Stimulated activated CD4-positive, alpha-beta T cell treated with anti-CD3 and anti-CD28 coated beads, Interleukin-12 subunit alpha, Interleukin-12 subunit beta, amount 100 ng/mL, for 4 hours (primary cell): ENCODE measurements around the gene CLSTN1.
"Not testable (repeated sequence)": the region's sequence is repeated elsewhere in the genome, so short reads cannot be mapped to it uniquely, and the experiment has no call there.

ENCODE experiments used
- DNase-seq: peaks from one replicate; pipeline ENCODE4 v3.0.0-alpha.2; 2020

CLSTN1 gene

DNA sequence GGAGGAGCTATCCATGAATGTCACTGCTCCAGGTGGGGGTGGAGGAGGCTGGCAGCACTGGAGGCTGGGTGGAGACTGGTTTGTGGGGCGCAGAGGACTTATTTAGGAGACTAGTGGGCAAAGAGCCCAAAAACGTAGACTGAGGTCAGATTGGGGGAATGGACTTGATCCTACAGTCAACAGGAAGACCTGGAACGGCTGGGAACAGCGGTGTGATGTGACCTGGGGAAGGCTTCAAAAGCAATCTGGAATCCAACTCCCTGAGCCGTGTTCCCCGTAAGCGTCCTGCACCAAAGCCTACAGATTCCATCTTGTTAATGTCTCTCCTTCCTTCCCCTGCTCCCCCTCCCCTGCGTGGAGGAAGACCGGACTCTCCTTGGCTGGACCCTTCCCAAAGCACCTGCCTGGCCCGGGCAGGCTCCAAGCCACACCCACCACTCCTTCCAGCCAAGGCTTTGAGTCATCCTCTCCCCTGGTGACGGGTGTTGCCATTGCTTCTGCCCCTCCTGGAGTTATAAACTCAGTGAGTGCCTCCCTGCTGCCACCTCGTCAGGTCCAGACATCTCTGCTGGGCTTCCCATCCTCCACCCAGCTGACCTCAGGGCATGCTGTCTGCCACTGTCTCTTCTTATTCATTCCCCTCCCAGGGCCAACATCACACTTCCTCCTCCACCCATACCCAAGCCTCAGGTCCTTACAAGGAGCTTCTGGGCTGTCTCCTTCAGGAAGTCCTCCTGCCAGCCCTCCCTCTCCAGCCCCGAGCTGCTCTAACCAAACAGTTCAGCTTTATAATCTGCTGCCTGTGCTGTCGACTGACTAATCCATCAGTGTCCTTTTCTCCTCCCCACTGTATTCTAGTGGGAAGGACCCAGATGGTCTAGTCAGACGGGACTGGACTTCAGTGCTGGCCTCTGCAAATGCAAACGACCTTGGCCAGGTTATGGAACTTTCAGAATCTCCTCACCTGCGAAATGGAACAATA lies 1.6 kb upstream of the CLSTN1 start:
- DNase-seq = peak; percentile 18

DNA sequence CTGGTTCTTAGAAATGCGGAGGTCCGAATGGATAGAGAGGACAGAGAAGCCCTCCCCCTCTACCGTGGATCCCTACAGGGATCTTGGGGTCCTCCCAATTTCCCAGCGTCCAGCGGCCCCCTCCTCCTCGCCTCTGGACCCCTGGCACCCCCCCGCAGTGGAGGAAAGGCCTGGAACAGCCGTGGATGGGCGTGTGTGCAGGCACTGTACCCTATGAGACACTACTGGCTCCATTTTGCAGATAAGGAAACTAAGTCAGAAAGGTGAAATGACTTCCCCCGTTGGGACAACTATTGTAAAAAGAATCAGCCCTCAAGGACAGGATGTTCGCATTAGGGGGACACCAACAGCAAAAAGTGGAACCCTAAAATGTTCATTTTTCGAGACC lies 931 bp upstream of the CLSTN1 start:
- no peak for DNase-seq

DNA sequence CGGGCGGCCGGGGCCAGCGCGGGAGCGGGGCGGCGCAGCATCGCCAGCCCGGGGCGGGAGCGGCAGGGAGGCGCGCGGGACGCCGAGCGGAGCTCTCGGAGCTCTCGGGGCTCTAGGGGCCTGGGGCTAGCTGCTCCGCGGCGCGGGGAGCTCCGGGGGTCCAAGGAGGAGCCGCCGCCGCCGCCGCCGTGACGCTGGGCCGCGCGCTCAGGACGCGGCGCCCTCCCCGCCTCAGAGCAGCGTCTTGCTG lies 147 bp downstream of the CLSTN1 start:
- DNase-seq = no peak

DNA sequence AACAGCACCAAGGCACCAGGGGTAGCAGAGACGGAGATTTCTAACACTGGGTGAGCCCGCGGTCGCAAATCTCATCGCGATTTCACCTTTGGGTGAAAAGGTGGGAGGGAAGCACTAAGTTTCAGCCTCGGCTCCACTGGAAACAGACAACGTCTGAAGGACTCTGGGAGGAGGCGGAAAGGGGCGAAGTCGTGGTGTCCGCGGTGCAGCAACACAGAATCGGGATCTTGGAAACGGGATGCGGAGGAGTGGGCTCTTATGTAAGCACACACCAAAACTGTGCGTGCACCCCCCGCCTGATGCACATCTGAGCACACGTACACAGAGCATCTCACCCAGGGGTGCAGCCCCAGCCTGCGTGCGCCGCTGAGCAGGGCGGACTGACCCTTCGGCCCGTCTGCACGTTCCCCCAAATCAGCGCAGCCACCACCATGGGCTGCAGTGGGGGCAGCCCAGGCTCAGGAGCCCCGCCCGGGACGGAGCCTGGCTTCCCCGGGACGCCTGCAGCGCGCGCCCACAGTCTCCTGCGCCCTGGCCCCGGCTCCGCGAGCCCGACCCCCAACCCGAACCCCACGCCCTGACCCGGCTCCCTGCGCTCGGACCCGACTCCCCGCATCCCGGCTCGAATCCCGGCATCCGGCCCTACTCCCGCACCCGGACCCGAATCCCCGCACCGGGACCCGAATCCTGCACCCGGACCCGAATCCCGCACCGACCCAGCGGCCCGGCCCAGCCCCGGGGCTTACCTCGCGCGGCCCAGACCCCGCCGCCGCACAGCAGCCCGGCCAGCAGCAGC lies 670 bp downstream of the CLSTN1 start:
- DNase-seq = peak; percentile 22

DNA sequence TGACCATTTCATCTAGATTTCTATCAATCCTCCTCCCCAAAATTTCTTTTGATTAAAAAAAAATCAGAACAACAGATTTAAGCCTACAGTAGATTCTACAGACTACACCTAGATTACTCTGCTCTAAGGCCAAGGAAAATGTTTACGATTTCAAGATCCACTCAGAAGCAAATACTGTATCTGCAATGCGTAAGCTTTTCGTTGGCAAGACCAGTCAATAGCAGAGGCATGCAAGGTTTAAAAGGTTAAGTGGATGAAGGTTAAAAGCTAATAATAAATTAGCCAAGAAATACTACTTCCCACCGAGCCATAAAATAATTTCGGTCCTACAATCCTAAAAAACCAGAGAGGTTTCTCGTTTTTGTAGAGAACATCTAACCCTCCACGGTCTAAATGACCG lies 1.3 kb downstream of the CLSTN1 start:
- no peak for DNase-seq

DNA sequence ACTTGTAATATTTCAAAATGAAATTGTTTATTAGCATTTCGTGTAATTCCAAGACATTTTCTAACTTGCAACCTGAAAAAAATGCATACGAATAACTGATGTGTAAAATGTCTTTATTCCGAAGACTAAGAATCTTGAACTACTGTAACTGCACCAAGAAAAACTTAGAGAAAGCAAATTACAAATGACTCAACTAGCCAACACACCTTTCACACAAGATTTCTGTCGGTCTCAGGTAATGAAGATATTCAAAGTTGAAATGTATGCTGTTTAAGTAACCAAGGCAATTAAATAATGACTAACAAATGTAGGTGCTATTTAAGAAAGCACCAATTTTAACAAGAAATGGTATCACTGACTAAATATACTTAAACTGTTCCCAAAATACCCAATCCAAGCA lies 2.1 kb downstream of the CLSTN1 start:
- DNase-seq = no peak

DNA sequence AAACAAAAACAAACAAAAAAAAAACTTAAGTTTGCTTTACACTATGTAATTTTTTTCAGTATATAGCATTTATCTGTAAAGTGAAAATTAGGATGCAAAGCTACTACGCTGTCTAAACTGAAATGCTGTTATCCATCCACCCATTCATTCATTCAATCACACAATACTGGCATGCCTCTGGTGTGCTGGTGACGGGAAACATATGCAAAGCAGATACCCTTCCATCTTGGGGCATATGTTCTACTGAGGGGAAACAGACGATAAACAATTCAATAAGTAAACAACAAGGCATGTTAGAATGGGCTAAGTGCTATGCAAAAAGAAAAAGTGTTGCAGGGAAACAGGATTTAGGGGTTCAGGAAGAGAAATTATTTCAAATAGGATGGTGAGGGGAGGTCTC lies 3.2 kb downstream of the CLSTN1 start:
- no peak for DNase-seq

DNA sequence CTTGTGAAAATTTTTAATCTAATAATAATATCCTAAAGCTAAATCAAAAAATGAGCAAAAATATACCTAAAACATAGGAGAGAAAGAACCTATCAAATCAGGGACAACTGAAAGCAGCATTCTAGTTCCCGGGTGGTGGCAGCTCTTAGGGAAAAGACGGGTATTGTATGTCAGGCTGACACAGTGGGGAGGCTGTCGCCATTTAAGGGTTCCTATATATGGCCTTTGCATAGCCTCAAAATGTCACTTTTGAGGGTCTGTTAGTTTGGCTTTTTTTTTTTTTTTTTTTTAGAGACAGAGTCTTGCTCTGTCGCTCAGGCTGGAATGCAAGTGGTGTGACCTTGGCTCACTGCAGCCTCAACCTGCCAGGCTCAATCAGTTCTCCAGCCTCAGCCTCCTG lies 6.0 kb downstream of the CLSTN1 start:
- no peak for DNase-seq

DNA sequence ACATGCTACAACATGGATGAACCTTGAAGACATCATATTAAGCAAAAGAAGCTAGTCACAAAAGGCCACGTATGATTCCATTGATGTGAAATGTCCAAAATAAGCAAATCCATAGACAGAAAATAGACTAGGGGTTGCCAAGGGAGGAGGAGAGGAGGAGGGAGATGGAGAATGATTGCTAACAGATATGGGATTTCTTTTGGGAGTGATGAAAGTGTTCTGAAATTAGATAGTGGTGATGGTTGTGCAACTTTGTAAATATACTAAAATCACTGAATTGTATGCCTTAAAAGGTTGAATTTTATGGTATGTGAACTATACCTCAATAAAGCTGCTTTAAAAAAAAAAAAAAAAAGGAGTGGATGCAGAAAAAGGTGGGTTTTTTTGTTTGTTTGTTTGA lies 7.6 kb downstream of the CLSTN1 start:
- no peak for DNase-seq

DNA sequence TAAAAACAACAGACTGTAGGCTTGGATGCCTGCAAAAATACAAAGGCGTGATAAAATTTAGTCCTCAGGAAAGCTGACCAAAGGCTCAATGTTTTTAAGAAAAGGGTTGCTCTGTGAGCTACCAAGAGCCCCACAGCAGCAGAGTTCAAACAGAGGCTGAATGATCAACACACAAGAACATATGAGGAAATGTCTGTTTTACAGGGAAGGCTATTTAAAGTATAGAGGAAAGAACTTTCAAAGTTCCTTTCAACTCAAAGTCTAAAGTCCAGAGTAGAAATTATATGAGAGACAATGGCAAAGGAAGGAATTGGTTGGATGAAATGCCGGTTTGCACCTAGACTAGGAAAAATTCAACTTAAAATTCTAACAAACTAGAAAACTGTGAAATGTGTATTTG lies 8.6 kb downstream of the CLSTN1 start:
- no peak for DNase-seq

DNA sequence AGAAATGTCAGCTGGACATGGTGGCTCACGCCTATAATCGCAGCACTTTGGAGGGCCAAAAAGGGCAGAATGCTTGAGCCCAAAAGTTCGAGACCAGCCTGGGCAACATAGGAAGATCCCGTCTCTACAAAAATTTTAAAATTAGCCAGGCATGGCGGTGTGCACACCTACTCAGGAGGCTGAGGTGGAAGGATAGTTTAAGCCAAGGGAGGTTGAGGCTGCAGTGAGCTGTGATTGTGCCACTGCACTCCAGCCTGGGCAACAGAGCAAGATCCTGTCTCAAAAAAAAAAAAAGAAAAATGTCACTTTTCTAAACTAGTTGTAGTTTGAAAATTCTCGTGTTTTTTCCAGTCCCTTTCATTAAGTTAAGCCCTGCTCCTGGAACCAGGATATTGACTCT lies 9.1 kb downstream of the CLSTN1 start:
- DNase-seq = no peak

DNA sequence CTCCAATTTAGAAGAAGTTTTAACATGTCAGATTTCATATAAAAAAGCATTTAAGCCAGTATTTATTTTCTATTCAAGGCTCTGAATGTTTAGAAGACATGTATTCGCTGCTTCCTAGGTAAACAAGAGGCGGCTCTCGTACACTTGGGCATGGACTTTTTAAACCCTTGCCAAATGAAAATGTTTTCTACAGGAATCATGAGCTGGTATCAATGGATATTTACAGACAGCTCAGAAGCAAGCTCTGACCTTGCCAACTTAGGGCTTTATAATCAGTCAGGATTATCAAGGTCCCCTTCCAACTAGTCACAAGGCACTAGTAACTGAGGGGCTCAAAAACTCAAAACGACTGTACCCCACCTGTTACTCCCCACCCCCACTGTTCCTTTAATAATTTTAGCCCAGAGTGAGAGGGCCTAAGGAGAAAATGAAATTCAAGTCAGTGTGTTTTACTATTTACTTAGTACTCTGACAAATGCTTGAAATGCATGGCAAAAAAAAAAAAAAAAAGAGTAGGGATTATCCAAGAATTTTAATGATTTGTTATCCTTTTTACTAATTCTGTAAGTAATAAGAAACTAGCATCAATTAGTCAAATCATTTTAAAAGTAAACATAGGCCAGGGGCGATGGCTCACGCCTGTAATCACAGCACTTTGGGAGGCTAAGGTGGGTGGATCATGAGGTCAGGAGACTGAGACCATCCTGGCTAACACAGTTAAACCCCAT lies 12.4 kb downstream of the CLSTN1 start:
- no peak for DNase-seq

DNA sequence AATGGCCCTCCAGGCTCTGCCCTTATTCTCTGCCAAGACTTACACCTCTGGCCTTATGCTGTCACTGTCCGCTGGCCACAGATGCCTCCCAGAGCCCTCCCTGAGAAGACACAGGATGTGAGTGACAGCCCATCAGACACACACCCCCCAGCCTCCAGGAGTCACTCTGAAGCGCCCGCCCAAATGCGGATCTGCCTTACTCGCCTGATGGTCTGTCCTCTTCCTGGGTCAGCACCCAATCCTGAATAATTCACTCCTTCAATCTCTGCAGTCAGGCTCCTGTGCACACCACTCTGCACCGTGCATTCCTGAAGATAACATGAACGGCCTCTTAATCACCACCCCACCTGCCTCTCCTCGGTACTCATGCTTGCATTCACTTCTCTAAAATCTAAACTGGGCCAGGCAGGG lies 14.7 kb downstream of the CLSTN1 start:
- DNase-seq = no peak

DNA sequence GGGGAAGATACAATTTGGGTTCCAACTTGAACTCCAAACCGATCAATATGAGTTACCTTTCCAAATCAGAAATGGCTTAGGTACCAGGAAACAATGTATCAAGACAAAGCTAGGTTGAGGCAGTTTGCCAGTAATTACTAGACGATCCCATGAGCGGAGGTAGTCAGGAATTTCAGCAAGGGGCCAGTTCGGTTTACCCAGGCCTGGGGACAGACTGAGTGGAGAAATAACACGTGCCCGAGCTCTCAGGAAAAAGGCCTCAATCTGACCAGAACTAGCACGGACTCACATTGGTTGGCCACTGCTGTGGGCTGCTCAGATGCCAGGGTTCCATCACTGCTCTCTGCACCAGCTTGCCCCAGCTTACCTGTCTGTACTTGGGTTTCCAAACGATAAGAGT lies 15.3 kb downstream of the CLSTN1 start:
- DNase-seq = no peak

DNA sequence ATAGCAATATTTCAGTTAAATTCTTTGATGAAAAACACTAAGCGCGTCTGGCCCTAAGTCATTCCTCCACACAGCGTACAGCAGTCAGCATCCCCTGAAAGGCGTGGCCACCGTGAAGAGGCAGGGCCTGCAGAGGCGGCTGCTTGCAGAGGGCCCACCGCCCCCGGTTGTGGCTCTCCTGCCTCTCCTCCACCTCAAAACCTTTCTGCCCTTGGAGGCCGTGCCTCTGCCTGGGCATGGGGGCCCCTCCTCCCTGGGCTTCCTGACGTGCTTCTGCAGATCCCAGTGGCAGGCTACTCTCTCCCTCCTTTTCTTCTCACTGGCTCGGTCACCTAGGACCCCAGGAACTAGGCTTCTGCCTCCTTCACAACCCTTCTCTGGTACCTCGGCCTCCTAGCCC lies 16.2 kb downstream of the CLSTN1 start:
- no peak for DNase-seq

DNA sequence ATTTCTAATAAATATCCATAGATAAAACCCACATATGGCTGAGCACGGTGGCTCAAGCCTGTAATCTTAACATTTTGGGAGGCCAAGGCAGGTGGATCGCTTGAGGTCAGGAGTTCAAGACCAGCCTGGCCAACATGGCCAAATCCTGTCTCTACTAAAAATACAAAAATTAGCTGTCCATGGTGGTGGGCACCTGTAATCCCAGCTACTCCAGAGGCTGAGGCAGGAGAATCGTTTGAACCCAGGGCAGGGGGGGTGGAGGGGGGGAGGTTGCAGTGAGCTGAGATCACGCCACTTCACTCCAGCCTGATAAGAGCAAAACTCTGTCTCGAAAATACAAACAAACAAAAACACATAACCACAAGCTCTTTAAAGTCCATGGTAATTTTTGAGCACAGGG lies 17.8 kb downstream of the CLSTN1 start:
- not testable (repeated sequence) for DNase-seq

DNA sequence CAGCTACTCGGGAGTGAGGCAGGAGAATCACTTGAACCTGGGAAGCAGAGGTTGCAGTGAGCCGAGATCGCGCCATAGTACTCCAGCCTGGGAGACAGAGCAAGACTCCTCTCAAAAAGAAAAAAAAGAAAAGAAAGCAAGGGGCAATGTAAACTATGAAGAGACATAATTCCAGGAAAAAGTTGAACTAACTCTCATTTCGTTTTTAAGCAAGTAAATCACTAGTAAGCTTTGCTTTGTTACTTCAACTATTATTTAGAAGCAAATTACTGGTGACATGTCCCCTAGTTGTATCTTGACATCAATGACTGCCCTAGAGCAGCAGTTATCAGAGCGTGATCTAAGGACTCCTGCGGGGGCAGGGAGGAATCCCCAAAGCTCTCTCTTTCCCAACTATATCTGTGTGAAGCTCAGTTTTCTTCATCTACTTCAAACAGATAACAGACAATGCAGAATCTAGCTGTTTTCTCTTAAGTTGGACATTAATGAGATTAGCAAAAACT lies 18.7 kb downstream of the CLSTN1 start:
- no peak for DNase-seq

DNA sequence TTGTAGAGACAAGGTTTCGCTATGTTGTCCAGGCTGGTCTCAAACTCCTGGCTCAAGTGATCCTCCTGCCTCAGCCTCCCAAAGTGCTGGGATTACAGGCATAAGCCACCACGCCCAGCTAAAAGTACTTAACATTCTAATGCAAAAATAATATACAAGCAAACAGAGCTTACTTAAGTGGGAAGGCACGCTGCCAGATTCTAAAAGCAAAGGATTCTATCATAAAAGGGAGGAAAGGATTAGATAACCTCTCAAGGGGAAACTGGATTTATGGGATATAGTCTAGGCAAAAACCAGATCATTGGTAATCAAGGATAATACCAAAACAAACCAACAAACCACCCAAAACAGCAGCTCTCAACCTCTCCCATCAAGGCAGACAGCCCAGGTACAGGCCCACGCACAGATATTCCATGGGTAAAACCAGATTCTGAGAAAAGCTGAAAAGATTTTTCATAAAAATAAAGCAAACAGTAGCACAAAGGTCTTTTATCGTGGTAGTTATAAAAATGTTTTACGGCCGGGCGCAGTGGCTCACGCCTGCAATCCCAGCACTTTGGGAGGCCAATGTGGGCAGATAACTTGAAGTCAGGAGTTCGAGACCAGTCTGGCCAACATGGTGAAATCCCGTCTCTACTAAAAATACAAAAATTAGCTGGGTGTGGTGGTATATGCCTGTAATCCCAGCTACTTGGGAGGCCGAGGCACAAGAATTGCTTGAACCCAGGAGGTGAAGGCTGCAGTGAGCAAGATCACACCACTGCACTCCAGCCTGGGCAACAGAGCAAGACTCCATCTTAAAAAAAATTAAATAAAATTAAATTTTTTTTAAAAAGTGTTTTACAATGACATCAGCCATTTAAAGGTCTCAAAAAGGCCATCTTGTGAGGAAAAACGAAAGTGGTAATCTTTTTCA lies 20.5 kb downstream of the CLSTN1 start:
- DNase-seq = not testable (repeated sequence)

DNA sequence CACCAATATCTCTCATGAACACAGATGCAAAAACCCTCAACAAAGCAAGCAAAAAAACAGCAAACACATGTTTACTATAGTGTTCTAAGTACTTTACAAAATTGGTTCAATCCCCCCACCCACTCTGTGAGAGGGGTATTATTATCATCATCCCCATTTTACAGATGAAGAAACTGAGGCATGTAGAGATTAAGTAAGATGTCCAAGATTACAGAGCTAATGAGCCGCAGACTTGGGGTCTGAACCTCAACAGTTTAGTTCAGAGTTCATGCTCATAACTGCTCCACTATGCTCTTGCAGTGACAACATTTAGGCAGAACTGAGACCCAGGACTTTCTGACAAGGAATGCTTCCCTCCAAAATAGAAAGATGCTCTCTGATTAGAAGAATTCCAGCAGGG lies 21.9 kb downstream of the CLSTN1 start:
- DNase-seq = no peak

DNA sequence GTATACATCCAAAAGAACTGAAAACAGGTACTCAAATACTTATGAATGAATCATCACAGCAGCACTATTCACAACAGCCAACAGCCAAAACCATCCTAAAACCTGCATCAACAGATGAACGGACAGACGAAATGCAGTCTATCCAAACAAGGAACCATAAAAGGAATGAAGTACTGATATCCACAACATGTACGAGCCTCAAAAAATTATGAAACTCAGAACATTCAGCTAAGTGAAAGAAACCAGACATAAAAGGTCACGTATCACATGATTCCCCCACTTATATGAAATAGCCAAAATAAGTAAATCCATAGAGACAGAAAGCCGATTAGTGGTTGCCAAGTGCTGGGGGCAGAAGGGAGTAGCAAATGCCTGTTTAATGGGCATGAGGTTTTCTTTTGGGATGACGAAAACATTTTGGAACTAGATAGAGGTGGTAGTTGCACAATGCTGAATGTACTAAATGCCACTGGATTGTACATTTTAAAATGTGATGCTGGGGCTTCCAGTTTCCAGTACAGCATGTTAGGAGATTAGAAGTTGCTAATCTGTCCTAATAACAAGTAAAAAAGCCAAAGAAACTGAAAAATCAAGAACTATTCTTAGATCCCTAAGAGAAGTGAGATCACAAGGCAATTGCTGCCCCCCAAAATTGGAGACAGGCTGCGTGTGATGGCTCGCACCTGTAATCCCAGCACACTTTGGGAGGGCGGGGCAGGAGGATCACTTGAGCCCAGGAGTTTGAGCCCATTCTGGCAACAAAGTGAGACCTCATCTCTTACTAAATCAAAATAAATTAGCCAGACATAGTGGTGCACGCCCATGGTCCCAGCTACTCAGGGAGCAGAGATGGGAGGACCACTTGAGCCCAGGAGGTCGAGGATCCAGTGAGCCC lies 25.3 kb downstream of the CLSTN1 start:
- no peak for DNase-seq

DNA sequence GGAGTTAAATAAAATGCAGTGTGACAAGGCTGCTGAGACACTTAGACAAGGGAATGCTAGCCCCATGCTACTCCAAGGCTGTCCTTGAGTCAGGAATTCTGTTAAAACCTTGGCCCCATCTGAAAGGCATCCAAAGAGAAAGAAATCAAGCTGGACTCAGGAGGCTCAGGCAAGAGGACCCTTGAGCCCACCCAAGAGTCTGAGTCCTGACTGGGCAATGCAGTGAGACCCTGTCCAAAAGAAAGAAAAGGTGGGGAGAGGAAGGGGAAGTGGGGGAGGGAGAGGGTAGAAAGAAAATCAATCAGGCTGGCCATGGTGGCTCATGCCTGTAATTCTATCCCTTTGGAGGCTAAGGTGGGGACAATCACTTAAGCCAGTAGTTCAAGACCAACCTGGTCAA lies 26.7 kb downstream of the CLSTN1 start:
- no peak for DNase-seq
